Left lung (tissue), 10 donors: ENCODE data around the gene COL18A1. TPM values are rescaled to one million over a fixed set of nuclear protein-coding genes. Genes with fewer than 3 reads are reported as not detected.

ENCODE experiments used
- ATAC-seq: fragments of 200-7000 bp; cut with Tn5 transposase; one replicate; pipeline ENCODE4 v1.9.1; 2020; ENCODE audit warnings: moderate library complexity
- DNase-seq, 4 donors: peaks; one replicate each; pipeline ENCODE4 v3.0.0-alpha.2; 2013 to 2020
- H3K27ac ChIP-seq, 2 donors: fragments of 200-600 bp; sonication (generic) in 1 of 2; one replicate each; pipeline versions ENCODE4 v1.5.0 to v1.8.0; 2020 to 2021
- H3K27me3 ChIP-seq, 2 donors: fragments of 200-600 bp; sonication (generic) in 1 of 2; one replicate each; pipeline versions ENCODE4 v1.5.0 to v1.8.0; 2020 to 2021
- H3K36me3 ChIP-seq, 2 donors: fragments of 200-600 bp; sonication (generic) in 1 of 2; one replicate each; pipeline versions ENCODE4 v1.5.0 to v1.8.0; 2020 to 2021
- H3K4me1 ChIP-seq, 2 donors: fragments of 200-600 bp; one replicate each; pipeline ENCODE4 v1.8.0; 2021
- H3K4me3 ChIP-seq, 2 donors: fragments of 200-600 bp; sonication (generic) in 1 of 2; one replicate each; pipeline versions ENCODE4 v1.5.0 to v1.8.0; 2020 to 2021; ENCODE audit warnings: mild to moderate bottlenecking in 1 of 2
- H3K9me3 ChIP-seq, 2 donors: fragments of 200-600 bp; sonication (generic) in 1 of 2; one replicate each; pipeline versions ENCODE4 v1.5.0 to v1.8.0; 2020 to 2021
- intact Hi-C, 2 donors: fragments of 100-400 bp; cut with DNase I; formaldehyde crosslinking; loops; one replicate each; pipeline versions ENCODE4 v1.11.2 to v1.14.2; 2022
- polyA plus RNA-seq, 6 donors: library from polyadenylated mRNA; unstranded; fragments of 120-200 nt; gene quantifications; one replicate each; pipeline ENCODE4 v1.2.1, GENCODE V29; 2013; ENCODE audit not compliant: insufficient read length in 6 of 6
- total RNA-seq, 2 donors: library from RNA; stranded (reverse); fragmentation: NEBNext Ultra II Directional; extraction: Animal tissue kit (Norgen Biotek cat#: 25700); gene quantifications; one replicate each; pipeline ENCODE4 v1.2.1, GENCODE V29; 2021
- TF ChIP-seq, protein P1 (sequence below), 2 donors: fragments of 200-600 bp; sonication (generic) in 1 of 2; IDR thresholded peaks; one replicate each; pipeline versions ENCODE4 v1.5.0 to v1.8.0; 2021; ENCODE audit warnings: antibody characterized with exemption in 2 of 2
- donor health status: DM: no; HTN: yes; CAD: no.
- donor health status: DM: no; HTN: no; CAD: no.

Gene COL18A1
- total and polyA plus RNA-seq, 8 donors = 39.3 to 90.2 (median 64.0) TPM

DNA sequence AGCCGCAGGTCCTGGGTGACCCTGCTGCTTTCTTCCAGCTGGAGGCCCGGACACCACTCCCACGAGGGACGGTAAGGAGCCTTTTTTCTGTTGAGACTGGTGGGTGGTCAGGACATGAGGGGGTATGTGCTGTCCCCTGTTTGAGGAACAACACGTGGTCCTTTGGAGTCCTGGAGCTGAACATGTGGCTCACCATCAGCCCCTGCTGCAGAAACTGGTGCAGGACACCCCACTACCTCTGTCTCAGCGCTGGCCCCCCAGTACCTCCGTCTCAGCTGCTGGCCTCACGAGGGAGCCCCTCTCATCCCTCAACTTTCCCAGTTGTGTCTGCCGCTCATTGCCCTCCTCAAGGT, 102.5 kb downstream of the COL18A1 start:
- Histone ChIP-seq H3K27ac (no peak overlapping the region), H3K36me3 (peaks cover 0 to 31% of the 10 kb centered on the region in 2 donors), H3K4me3 (no peak overlapping the region), H3K9me3 (no peaks in the 10 kb centered on the region), H3K27me3 (no peaks in the 10 kb centered on the region), H3K4me1 (no peaks in the 10 kb centered on the region)
- intact Hi-C loops = no loop called here
- no peak for ATAC-seq
- TF ChIP-seq, protein P1, sequence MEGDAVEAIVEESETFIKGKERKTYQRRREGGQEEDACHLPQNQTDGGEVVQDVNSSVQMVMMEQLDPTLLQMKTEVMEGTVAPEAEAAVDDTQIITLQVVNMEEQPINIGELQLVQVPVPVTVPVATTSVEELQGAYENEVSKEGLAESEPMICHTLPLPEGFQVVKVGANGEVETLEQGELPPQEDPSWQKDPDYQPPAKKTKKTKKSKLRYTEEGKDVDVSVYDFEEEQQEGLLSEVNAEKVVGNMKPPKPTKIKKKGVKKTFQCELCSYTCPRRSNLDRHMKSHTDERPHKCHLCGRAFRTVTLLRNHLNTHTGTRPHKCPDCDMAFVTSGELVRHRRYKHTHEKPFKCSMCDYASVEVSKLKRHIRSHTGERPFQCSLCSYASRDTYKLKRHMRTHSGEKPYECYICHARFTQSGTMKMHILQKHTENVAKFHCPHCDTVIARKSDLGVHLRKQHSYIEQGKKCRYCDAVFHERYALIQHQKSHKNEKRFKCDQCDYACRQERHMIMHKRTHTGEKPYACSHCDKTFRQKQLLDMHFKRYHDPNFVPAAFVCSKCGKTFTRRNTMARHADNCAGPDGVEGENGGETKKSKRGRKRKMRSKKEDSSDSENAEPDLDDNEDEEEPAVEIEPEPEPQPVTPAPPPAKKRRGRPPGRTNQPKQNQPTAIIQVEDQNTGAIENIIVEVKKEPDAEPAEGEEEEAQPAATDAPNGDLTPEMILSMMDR (IDR thresholded peaks at IDR 0.05) = no peak
- peak in 2 of 4 donors; percentile 18 to 47 for DNase-seq

DNA sequence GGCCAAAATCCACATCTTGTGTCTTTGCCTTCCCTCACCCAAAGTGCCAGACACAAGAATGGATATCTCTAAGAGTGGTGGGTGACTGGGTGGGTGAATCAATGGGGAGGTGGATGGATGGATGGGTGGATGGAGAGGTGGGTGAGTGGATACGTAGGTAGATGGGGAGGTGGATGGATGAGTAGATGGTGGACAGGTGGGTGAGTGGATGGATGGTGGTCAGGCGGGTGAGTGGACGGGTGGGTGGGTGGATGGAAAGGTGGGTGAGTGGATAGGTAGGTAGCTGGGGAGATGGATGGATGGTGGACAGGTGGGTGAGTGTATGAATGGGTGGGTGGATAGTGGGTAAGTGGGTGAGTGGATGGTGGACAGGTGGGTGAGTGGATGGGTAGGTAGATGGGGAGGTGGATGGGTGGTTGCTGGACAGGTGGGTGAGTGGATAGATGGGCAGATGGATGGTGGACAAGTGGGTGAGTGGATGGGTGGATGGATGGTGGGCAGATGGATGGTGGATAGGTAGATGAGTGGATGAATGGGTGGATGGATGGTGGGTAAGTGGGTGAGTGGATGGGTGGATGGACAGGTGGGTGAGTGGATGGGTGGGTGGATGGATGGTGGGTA, 103.0 kb downstream of the COL18A1 start:
- ATAC-seq = no peak
- peaks cover 0 to 4% of the 10 kb centered on the region in 2 donors for H3K4me1 ChIP-seq
- no peak overlapping the region for H3K4me3 ChIP-seq
- H3K36me3 ChIP-seq = peaks cover 0 to 36% of the 10 kb centered on the region in 2 donors
- DNase-seq = peak in 1 of 4 donors; percentile 24
- no peaks in the 10 kb centered on the region for H3K9me3 ChIP-seq
- no peak overlapping the region for H3K27ac ChIP-seq
- no peaks in the 10 kb centered on the region for H3K27me3 ChIP-seq
- intact Hi-C loops = no loop called here
- TF ChIP-seq, protein P1 (IDR thresholded peaks at IDR 0.05) = no peak

DNA sequence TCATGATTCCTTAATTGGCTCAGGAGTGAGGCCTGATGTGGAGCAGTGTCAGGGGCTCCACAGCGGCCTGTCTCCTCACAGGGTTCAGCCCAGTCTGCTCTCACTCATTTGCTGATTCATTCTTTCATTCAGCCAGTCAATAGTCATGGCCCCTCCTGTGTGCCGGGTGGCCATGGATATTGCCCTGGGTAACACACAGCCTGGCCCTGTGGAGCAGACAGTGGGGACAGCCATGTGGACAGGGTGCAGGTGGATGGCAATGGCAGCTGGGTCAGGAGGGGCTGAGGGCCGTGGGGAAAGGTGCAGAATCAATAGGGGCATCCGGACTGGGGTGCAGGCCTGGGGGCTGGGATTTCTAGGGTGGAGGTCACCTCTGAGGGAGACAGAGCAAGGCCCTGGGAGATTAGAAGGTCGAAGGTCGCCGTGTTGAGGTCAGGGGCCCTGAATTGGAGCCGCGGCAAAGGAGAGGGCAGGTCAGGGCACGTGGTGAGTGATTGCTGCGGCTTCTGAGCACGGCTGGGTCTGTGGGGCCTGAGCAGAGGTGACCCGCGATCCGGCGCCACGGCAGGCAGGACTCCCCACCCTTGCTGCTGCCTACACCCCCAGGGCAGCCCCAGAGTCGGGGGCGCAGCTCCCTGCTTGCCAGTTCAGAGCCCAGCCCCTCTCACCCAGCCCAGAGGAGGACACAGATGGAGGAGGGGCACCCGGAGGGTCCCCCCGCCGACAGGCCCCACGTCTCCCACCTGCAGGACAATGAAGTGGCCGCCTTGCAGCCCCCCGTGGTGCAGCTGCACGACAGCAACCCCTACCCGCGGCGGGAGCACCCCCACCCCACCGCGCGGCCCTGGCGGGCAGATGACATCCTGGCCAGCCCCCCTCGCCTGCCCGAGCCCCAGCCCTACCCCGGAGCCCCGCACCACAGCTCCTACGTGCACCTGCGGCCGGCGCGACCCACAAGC, 103.9 kb downstream of the COL18A1 start:
- H3K27me3 ChIP-seq = no peaks in the 10 kb centered on the region
- H3K9me3 ChIP-seq = no peaks in the 10 kb centered on the region
- no peak for ATAC-seq
- peak in 2 of 4 donors; percentile 30 to 73 for DNase-seq
- intact Hi-C loops = no loop called here
- peaks cover 0 to 45% of the 10 kb centered on the region in 2 donors for H3K36me3 ChIP-seq
- H3K4me1 ChIP-seq = peaks cover 3 to 13% of the 10 kb centered on the region in 2 donors
- H3K4me3 ChIP-seq = no peak overlapping the region
- TF ChIP-seq, protein P1 (IDR thresholded peaks at IDR 0.05) = no peak
- H3K27ac ChIP-seq = no peak overlapping the region

DNA sequence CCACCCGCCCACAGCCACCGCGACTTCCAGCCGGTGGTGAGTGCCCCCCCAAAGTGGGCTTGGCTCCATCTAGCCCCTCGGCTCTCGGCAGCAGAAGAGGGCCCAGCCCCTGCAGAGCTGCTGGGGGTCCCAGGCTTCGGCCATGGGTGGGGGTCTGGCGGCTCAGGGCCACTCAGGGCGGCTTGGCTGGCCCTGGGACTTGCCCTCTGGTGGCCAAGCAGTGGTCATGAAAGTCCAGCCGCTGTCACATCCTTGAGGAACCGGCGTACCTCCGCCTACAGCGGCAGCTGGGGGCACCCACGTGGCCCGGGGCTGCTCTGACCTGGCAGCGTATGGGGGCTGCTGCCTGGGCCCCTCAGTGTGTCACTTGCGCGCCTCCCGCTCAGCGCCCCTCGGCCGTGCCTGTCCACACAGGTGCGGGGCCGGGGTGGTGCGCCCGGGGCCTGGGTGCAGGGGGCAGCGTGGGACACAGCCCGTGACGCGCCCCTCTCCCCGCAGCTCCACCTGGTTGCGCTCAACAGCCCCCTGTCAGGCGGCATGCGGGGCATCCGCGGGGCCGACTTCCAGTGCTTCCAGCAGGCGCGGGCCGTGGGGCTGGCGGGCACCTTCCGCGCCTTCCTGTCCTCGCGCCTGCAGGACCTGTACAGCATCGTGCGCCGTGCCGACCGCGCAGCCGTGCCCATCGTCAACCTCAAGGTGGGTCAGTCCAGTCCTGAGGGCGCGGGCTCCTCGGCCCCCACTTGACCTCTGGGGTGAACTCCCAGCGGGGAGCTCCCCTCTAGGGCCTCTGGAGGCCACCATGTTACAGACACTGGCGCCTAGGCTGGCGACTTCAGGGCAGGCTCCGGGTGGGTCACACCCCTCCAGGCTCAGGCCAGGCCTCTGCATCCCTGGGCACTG, 104.9 kb downstream of the COL18A1 start:
- TF ChIP-seq, protein P1 (IDR thresholded peaks at IDR 0.05) = no peak
- peaks cover 7 to 15% of the 10 kb centered on the region in 2 donors for H3K4me1 ChIP-seq
- no peaks in the 10 kb centered on the region for H3K9me3 ChIP-seq
- H3K4me3 ChIP-seq = no peak overlapping the region
- ATAC-seq = no peak
- no peak overlapping the region for H3K27ac ChIP-seq
- intact Hi-C loops = no loop called here
- peak in 2 of 4 donors; percentile 29 to 79 for DNase-seq
- H3K27me3 ChIP-seq = no peaks in the 10 kb centered on the region
- peaks cover 0 to 54% of the 10 kb centered on the region in 2 donors for H3K36me3 ChIP-seq
